ENCODE measurements around the gene BAG5.

DNA sequence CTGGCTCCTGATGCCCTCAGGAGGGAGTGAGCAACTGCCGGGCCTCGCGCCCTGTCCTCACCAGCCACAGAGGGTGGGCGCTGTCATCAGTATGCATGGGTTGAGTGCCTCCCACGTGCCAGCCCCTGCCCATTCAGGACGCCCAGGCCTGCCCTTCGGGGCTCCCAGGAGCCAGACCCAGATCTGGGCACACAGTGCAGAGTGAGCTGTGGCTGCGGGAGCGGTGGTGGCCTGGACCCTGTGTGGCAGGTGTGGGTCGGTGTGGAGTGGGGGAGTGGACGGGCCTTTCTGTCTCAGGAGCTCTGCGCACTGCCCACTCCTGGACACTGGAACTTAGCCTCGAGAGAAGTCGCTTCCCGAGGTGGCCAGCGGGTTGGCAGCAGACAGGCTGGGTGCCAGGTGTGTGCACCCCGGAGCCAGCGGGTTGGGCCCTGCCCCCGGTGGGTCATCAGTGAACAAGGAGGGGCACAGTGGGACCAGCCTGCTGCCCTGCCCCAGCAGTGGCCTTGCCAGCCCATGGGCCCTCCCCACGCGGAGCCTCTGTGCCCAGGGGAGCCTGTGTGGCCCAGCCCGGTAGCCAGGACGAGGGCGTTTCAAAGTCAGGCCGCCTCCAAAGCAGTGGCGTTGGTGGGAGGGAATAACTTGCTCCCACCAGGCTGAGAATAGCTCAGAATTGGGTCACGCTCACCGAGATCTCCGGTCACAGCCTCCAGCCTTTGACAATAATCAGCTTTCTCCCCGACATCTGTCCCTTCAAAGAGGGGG, 24.0 kb downstream of the BAG5 start:
- TF ChIP-seq CTCF (IDR thresholded peaks at IDR 0.05) = no peak
- TF ChIP-seq EZH2 (IDR thresholded peaks at IDR 0.05; ENCODE audit: borderline replicate concordance, insufficient read depth, low read depth, low read length, poor library complexity, severe bottlenecking) = no peak

All from B cell (primary cell).